Measurements from ENCODE around the gene MYPOP.
A peak's percentile ranks its signal among the peaks of the same experiment; 100 is the strongest.

DNA sequence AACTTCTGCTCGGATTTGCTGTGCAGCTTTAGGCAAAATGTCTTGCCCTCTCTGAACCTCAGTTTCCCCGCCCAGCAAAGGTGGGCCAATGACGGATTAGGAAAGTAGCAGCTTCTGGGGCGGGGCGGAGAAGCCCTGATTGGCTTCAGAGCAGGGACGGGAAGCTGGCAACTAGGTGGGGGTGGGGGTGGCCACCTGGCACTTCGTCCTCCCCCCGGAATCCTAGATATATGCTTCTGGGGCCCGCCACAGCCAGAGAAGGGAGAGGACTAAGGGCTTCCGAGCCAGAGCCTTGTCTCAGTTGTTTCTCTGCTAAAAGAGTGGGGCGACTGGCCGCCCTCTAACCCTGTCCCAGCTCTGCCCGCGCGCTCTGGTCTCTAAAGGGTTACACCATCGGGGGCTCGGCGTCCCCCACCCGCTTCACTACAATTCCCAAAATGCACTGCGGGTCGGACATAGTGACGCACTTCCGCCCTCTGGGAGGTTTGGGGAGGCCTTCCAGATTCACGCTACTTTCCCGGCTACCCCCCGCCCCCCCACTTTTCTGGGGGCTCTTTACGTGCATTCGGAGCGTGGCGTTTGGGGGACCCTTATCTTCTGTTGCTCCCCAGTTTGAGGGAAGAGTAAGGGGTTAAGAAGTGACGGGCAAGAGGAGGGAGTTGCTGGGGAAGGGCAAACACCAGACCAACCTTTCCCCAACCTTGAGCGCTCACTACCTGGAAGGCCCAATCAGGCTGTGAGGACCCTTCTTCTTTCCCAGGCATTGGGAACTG is 15.8 kb downstream of the MYPOP start:
- TF ChIP-seq, protein P1, sequence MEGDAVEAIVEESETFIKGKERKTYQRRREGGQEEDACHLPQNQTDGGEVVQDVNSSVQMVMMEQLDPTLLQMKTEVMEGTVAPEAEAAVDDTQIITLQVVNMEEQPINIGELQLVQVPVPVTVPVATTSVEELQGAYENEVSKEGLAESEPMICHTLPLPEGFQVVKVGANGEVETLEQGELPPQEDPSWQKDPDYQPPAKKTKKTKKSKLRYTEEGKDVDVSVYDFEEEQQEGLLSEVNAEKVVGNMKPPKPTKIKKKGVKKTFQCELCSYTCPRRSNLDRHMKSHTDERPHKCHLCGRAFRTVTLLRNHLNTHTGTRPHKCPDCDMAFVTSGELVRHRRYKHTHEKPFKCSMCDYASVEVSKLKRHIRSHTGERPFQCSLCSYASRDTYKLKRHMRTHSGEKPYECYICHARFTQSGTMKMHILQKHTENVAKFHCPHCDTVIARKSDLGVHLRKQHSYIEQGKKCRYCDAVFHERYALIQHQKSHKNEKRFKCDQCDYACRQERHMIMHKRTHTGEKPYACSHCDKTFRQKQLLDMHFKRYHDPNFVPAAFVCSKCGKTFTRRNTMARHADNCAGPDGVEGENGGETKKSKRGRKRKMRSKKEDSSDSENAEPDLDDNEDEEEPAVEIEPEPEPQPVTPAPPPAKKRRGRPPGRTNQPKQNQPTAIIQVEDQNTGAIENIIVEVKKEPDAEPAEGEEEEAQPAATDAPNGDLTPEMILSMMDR (IDR thresholded peaks at IDR 0.05; ENCODE audit: insufficient read depth, low read length), result no peak
- peak; percentile 83 for TF ChIP-seq POLR2AphosphoS5 (IDR thresholded peaks at IDR 0.05; ENCODE audit: low read depth)
- TF ChIP-seq GABPA (IDR thresholded peaks at IDR 0.05; ENCODE audit: low read depth), result peak; percentile 84
- TF ChIP-seq, protein P2, sequence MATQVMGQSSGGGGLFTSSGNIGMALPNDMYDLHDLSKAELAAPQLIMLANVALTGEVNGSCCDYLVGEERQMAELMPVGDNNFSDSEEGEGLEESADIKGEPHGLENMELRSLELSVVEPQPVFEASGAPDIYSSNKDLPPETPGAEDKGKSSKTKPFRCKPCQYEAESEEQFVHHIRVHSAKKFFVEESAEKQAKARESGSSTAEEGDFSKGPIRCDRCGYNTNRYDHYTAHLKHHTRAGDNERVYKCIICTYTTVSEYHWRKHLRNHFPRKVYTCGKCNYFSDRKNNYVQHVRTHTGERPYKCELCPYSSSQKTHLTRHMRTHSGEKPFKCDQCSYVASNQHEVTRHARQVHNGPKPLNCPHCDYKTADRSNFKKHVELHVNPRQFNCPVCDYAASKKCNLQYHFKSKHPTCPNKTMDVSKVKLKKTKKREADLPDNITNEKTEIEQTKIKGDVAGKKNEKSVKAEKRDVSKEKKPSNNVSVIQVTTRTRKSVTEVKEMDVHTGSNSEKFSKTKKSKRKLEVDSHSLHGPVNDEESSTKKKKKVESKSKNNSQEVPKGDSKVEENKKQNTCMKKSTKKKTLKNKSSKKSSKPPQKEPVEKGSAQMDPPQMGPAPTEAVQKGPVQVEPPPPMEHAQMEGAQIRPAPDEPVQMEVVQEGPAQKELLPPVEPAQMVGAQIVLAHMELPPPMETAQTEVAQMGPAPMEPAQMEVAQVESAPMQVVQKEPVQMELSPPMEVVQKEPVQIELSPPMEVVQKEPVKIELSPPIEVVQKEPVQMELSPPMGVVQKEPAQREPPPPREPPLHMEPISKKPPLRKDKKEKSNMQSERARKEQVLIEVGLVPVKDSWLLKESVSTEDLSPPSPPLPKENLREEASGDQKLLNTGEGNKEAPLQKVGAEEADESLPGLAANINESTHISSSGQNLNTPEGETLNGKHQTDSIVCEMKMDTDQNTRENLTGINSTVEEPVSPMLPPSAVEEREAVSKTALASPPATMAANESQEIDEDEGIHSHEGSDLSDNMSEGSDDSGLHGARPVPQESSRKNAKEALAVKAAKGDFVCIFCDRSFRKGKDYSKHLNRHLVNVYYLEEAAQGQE (IDR thresholded peaks at IDR 0.05; ENCODE audit: insufficient replicate concordance, low read depth), result no peak
